GM12878 (cell line): ENCODE data around the gene NUP210L. TPM values are rescaled to one million over a fixed set of nuclear protein-coding genes. Genes with fewer than 3 reads are reported as not detected.

ENCODE experiments used
- ATF7 ChIP-seq: fragments of 450-650 bp; IDR thresholded peaks from 2 replicates; pipeline ENCODE4 v1.6.1; 2016; ENCODE audit warnings: low read depth, mild to moderate bottlenecking
- BCL11A ChIP-seq: IDR thresholded peaks from 2 replicates; pipeline ENCODE4 v1.6.1; 2011; ENCODE audit warnings: low read depth, low read length
- BCLAF1 ChIP-seq: fragments of 450-650 bp; IDR thresholded peaks from 2 replicates; pipeline ENCODE4 v1.6.1; 2017; ENCODE audit warnings: antibody characterized with exemption, mild to moderate bottlenecking, moderate library complexity
- CBX5 ChIP-seq: sonication (generic); IDR thresholded peaks from 2 replicates; pipeline ENCODE4 v1.6.1; 2016; ENCODE audit warnings: low read depth, moderate library complexity, mild to moderate bottlenecking, inconsistent platforms
- CEBPZ ChIP-seq: fragments of 150-350 bp; IDR thresholded peaks from 2 replicates; pipeline ENCODE4 v1.6.1; 2016; ENCODE audit warnings: low read depth, low read length
- CHD1 ChIP-seq: IDR thresholded peaks from 2 replicates; pipeline ENCODE4 v1.6.1; 2012; ENCODE audit warnings: low read depth, low read length, improper control_type of control experiment
- EED ChIP-seq: sonication (generic); IDR thresholded peaks from 2 replicates; pipeline ENCODE4 v1.6.1; 2016; ENCODE audit warnings: antibody characterized with exemption, low read depth
- EP300 ChIP-seq, 2 experiments: fragments of 150-350 bp in 1 of 2; IDR thresholded peaks; 2 replicates each; pipeline ENCODE4 v1.6.1; 2011 to 2012; ENCODE audit warnings: low read depth in 2 of 2, low read length in 2 of 2, borderline replicate concordance in 1 of 2, improper control_type of control experiment in 1 of 2, inconsistent platforms in 1 of 2; ENCODE audit not compliant: control insufficient read depth in 1 of 2
- ETV6 ChIP-seq, 2 experiments: fragments of 450-650 bp in 1 of 2; IDR thresholded peaks in 1 of 2; conservative IDR thresholded peaks in 1 of 2; 2 replicates each; pipeline ENCODE4 v1.6.1; 2014; ENCODE audit warnings: antibody characterized with exemption in 1 of 2, borderline replicate concordance in 1 of 2, low read depth in 1 of 2, mild to moderate bottlenecking in 1 of 2, moderate library complexity in 1 of 2
- EZH2 ChIP-seq: IDR thresholded peaks from 2 replicates; pipeline ENCODE4 v1.6.1; 2012; ENCODE audit warnings: low read depth, mild to moderate bottlenecking, control low read depth, inconsistent platforms, low read length, borderline replicate concordance; ENCODE audit not compliant: control insufficient read depth
- IRF4 ChIP-seq: IDR thresholded peaks from 2 replicates; pipeline ENCODE4 v1.6.1; 2011; ENCODE audit warnings: low read depth, low read length
- MEF2A ChIP-seq: IDR thresholded peaks from 2 replicates; pipeline ENCODE4 v1.6.1; 2011; ENCODE audit warnings: low read depth, mild to moderate bottlenecking, low read length, moderate library complexity; ENCODE audit not compliant: insufficient read depth
- MEF2B ChIP-seq: fragments of 450-650 bp; IDR thresholded peaks from 2 replicates; pipeline ENCODE4 v1.6.1; 2018; ENCODE audit warnings: mild to moderate bottlenecking, moderate library complexity; ENCODE audit not compliant: partially characterized antibody, poor library complexity, severe bottlenecking
- NFYA ChIP-seq: IDR thresholded peaks from 2 replicates; pipeline ENCODE4 v1.6.1; 2011; ENCODE audit warnings: low read depth, mild to moderate bottlenecking, low read length, improper control_type of control experiment, borderline replicate concordance
- NKRF ChIP-seq: fragments of 450-650 bp; conservative IDR thresholded peaks from 2 replicates; pipeline ENCODE4 v1.6.1; 2017; ENCODE audit warnings: mild to moderate bottlenecking, moderate library complexity
- NR2F1 ChIP-seq: fragments of 450-650 bp; conservative IDR thresholded peaks from 2 replicates; pipeline ENCODE4 v1.6.1; 2017; ENCODE audit warnings: mild to moderate bottlenecking
- PKNOX1 ChIP-seq: fragments of 450-650 bp; IDR thresholded peaks from 2 replicates; pipeline ENCODE4 v1.6.1; 2016; ENCODE audit warnings: mild to moderate bottlenecking
- SUPT20H ChIP-seq: IDR thresholded peaks from 2 replicates; pipeline ENCODE4 v1.6.1; 2011; ENCODE audit warnings: low read depth, mild to moderate bottlenecking, low read length, moderate library complexity, borderline replicate concordance; ENCODE audit not compliant: control insufficient read depth
- SUZ12 ChIP-seq: fragments of 200-600 bp; sonication (generic); IDR thresholded peaks from one replicate; pipeline ENCODE4 v1.6.1; 2018; ENCODE audit warnings: antibody characterized with exemption, mild to moderate bottlenecking; ENCODE audit not compliant: unreplicated experiment
- polyA plus RNA-seq, 11 experiments: library from polyadenylated mRNA; depleted of rRNA in 4 of 11; unstranded in 6 of 11; stranded (reverse) in 5 of 11; fragments of >200 nt; fragmentation: Nextera tagmentation in 4 of 11; fragmentation: Illumina TruSeq in 1 of 11; extraction: Ambion mirVana in 4 of 11; extraction: Trizol in 1 of 11; gene quantifications; 1 replicate in 1 of 11; 2 replicates in 10 of 11; pipeline versions ENCODE4 v1.2.1 to v1.2.3, GENCODE V29; 2011 to 2016; ENCODE audit warnings: inconsistent platforms in 2 of 11, missing spikeins in 2 of 11, low read depth in 1 of 11
- total RNA-seq, 4 experiments: library from RNA; depleted of rRNA in 3 of 4; stranded (reverse); fragments of >200 nt in 3 of 4; fragmentation: Illumina TruSeq in 1 of 4; extraction: Trizol in 1 of 4; gene quantifications; 2 replicates each; pipeline versions ENCODE4 v1.2.1 to v1.2.3, GENCODE V29; 2013 to 2021

Gene NUP210L
- total and polyA plus RNA-seq, 10 of the 15 experiments (the other 5 are each of a cell fraction or from before 2014, with no cell fraction given) = 0.04 to 0.08 (median 0.07) TPM; not detected in 7

- TF ChIP-seq CEBPZ (no peak), CHD1 (no peak), SUPT20H (no peak), SUZ12 (no peak), MEF2A (0 out of 2 replicates have a peak, but pooled peaks have one; percentile 27), NFYA (no peak), CBX5 (no peak), BCL11A (0 out of 2 replicates have a peak, but pooled peaks have one; percentile 41), EZH2 (no peak), ETV6 (conservative IDR thresholded peaks at IDR 0.05 in 1 of 2, IDR thresholded peaks at IDR 0.05 in 1 of 2; ENCODE audit: borderline replicate concordance in 1 of 2, low read depth in 1 of 2) (peak in 1 of 2 experiments; percentile 90; a peak in 2 of 4 replicates), EP300 (IDR thresholded peaks at IDR 0.05; ENCODE audit: borderline replicate concordance in 1 of 2, control insufficient read depth in 1 of 2, low read depth in 2 of 2, low read length in 2 of 2) (0 out of 4 replicates have a peak, but pooled peaks of 1 of the 2 experiments have one; percentile 17), IRF4 (no peak), BCLAF1 (no peak), NR2F1 (0 out of 2 replicates have a peak, but pooled peaks have one; percentile 10), MEF2B (peak; percentile 7), ATF7 (peak; percentile 95), NKRF (no peak), PKNOX1 (peak; percentile 63), EED (peak; percentile 44)
Measured at GRCh38 chr1:154157520-154158306, 2.8 kb upstream of the NUP210L start (continued).
